Right atrium auricular region (tissue), 2 donors: ENCODE data around the gene OR4B1. TPM values are rescaled to one million over a fixed set of nuclear protein-coding genes. Genes with fewer than 3 reads are reported as not detected.

ENCODE experiments used
- DNase-seq: peaks from one replicate; pipeline ENCODE4 v3.0.0-alpha.2; 2019; ENCODE audit warnings: low spot score
- H3K27ac ChIP-seq, 2 donors: fragments of 200-600 bp; sonication (generic); 1 replicate in 1 of 2; 2 replicates in 1 of 2; pipeline ENCODE4 v1.5.1; 2016 to 2019
- H3K27me3 ChIP-seq, 2 donors: fragments of 200-600 bp; sonication (generic); one replicate each; pipeline versions ENCODE4 v1.5.1 to v1.6.0; 2017 to 2019
- H3K36me3 ChIP-seq: fragments of 200-600 bp; sonication (generic); one replicate; pipeline ENCODE4 v1.5.1; 2016
- H3K4me1 ChIP-seq, 2 donors: fragments of 200-600 bp; sonication (generic); one replicate each; pipeline versions ENCODE4 v1.5.1 to v1.6.0; 2017 to 2019
- H3K4me3 ChIP-seq, 2 donors: fragments of 200-600 bp; sonication (generic); 1 replicate in 1 of 2; 2 replicates in 1 of 2; pipeline ENCODE4 v1.5.1; 2017 to 2019; ENCODE audit warnings: mild to moderate bottlenecking in 1 of 2, moderate library complexity in 1 of 2
- H3K9me3 ChIP-seq, 2 donors: fragments of 200-600 bp; sonication (generic); one replicate each; pipeline ENCODE4 v1.5.1; 2019
- CTCF ChIP-seq, 2 donors: fragments of 200-600 bp; sonication (generic); IDR thresholded peaks; one replicate each; pipeline ENCODE4 v1.5.1; 2019; ENCODE audit warnings: antibody characterized with exemption in 2 of 2
- total RNA-seq, 2 donors: library from RNA; depleted of rRNA; stranded (reverse); fragments of >200 nt; gene quantifications; one replicate each; pipeline ENCODE4 v1.1.0, GENCODE V29; 2016

The OR4B1 gene
- total RNA-seq, 2 donors from 2014 or later, result not detected

- no peaks in the 10 kb centered on the region for H3K27me3 ChIP-seq
- no peaks in the 10 kb centered on the region for H3K9me3 ChIP-seq
- H3K4me1 ChIP-seq, result no peaks in the 10 kb centered on the region
- no peak for TF ChIP-seq CTCF (IDR thresholded peaks at IDR 0.05)
- no peak overlapping the region for H3K27ac ChIP-seq
- no peak for DNase-seq
- H3K4me3 ChIP-seq, result no peak overlapping the region
- H3K36me3 ChIP-seq, result no peaks in the 10 kb centered on the region
Measured at GRCh38 chr11:48237727-48238126, 21.1 kb downstream of the OR4B1 start.

- Histone ChIP-seq H3K4me3 (no peak overlapping the region), H3K27ac (no peak overlapping the region), H3K9me3 (no peaks in the 10 kb centered on the region), H3K4me1 (no peaks in the 10 kb centered on the region), H3K27me3 (no peaks in the 10 kb centered on the region), H3K36me3 (no peaks in the 10 kb centered on the region)
- TF ChIP-seq CTCF (IDR thresholded peaks at IDR 0.05), result no peak
- no peak for DNase-seq
Measured at GRCh38 chr11:48242501-48242900, 25.9 kb downstream of the OR4B1 start.

GRCh38 chr11:48244804-48245203 is 28.2 kb downstream of the OR4B1 start, which contains the start of gene OR4X2:
TSS of gene OR4X2 (plus strand) at chr11:48245104. CDS start at chr11:48245104, 0 bp downstream.
- no peaks in the 10 kb centered on the region for H3K27me3 ChIP-seq
- TF ChIP-seq CTCF (IDR thresholded peaks at IDR 0.05), result no peak
- DNase-seq, result no peak

GRCh38 chr11:48248902-48249301 is 32.3 kb downstream of the OR4B1 start:
- no peaks in the 10 kb centered on the region for H3K4me1 ChIP-seq
- no peak for TF ChIP-seq CTCF (IDR thresholded peaks at IDR 0.05)
- DNase-seq, result no peak
- H3K36me3 ChIP-seq, result no peaks in the 10 kb centered on the region
- H3K27ac ChIP-seq, result no peak overlapping the region
- H3K4me3 ChIP-seq, result no peak overlapping the region
- peaks cover 0 to 26% of the 10 kb centered on the region in 2 donors for H3K9me3 ChIP-seq
- H3K27me3 ChIP-seq, result no peaks in the 10 kb centered on the region

More at GRCh38 chr11:48244804-48245203, 28.2 kb downstream of the OR4B1 start, which contains the start of gene OR4X2:
- peaks cover 0 to 15% of the 10 kb centered on the region in 2 donors for H3K9me3 ChIP-seq
- no peaks in the 10 kb centered on the region for H3K36me3 ChIP-seq
- no peak within 1 kb of the TSS for H3K4me3 ChIP-seq
- no peak within 1 kb of the TSS for H3K27ac ChIP-seq
- H3K4me1 ChIP-seq, result no peaks in the 10 kb centered on the region

- no peak overlapping the region for H3K4me3 ChIP-seq
- H3K36me3 ChIP-seq, result no peaks in the 10 kb centered on the region
- no peaks in the 10 kb centered on the region for H3K27me3 ChIP-seq
- TF ChIP-seq CTCF (IDR thresholded peaks at IDR 0.05), result no peak
- H3K27ac ChIP-seq, result no peak overlapping the region
- H3K9me3 ChIP-seq, result no peaks in the 10 kb centered on the region
- no peak for DNase-seq
- H3K4me1 ChIP-seq, result no peaks in the 10 kb centered on the region
Measured at GRCh38 chr11:48261600-48261999, 45.0 kb downstream of the OR4B1 start.

GRCh38 chr11:48263423-48263911 is 46.9 kb downstream of the OR4B1 start, which contains the start of gene OR4X1:
TSS of gene OR4X1 (plus strand) at chr11:48263861. CDS start at chr11:48263861, 0 bp downstream.
- no peak within 1 kb of the TSS for H3K27ac ChIP-seq
- DNase-seq, result no peak
- H3K27me3 ChIP-seq, result no peaks in the 10 kb centered on the region
- no peaks in the 10 kb centered on the region for H3K36me3 ChIP-seq
- no peaks in the 10 kb centered on the region for H3K9me3 ChIP-seq
- H3K4me3 ChIP-seq, result no peak within 1 kb of the TSS
- TF ChIP-seq CTCF (IDR thresholded peaks at IDR 0.05), result no peak
- no peaks in the 10 kb centered on the region for H3K4me1 ChIP-seq
